Dendritic cell treated with granulocyte-macrophage colony-stimulating factor and Interleukin-4, amounts not matched to agents 40 ng/mL and 50 ng/mL, for 4 days (primary cell): ENCODE measurements around the gene TMEM204.

ENCODE experiments used
- H3K27ac Mint-ChIP-seq: one replicate; pipeline ENCODE4 v1.8.0; 2022; ENCODE audit warnings: mild to moderate bottlenecking, mixed read lengths
- H3K27me3 Mint-ChIP-seq: one replicate; pipeline ENCODE4 v1.8.0; 2022; ENCODE audit warnings: mild to moderate bottlenecking, mixed read lengths
- H3K36me3 Mint-ChIP-seq: one replicate; pipeline ENCODE4 v1.8.0; 2022; ENCODE audit warnings: low read depth, mixed read lengths
- H3K4me1 Mint-ChIP-seq: one replicate; pipeline ENCODE4 v1.8.0; 2022; ENCODE audit warnings: low read depth, mixed read lengths
- H3K4me3 Mint-ChIP-seq: one replicate; pipeline ENCODE4 v1.8.0; 2022; ENCODE audit warnings: mild to moderate bottlenecking, moderate library complexity, mixed read lengths
- H3K9me3 Mint-ChIP-seq: one replicate; pipeline ENCODE4 v1.8.0; 2022; ENCODE audit warnings: mixed read lengths
- intact Hi-C: fragments of 100-400 bp; cut with micrococcal nuclease; formaldehyde crosslinking; loops from one replicate; pipeline ENCODE4 v1.15.0; 2022

Gene TMEM204

DNA sequence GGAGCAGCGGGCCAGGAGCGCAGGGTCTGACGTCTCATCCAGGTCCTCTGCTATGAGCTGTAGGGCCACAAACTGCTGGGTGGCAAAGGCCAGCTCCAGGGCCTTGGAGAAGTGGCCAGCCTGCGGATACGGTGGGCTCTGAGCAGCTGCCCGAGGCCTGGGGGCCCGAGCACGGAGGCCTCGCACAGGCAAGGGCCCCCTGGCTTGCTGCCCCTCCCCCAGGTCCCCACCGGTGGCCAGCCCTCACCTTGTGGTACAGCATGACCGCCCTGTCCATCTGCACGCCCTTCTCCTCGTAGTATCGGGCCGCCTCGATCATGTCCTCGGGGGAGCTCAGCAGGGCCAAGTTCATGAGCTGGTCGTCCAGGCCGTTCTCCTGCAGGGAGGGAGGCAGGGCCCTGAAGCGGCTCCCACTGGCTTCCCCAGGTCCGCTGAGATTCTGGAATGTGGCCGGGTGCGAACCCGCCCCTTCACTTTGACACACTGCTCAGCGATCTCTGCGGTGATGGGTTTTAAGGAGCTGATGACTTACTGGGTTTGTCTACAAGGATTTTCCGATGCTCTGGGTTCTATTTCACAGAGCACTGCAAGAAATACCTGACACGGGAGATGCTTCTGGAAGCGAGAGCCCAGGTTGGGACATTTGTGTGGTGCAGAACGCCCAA, 9.8 kb upstream of the TMEM204 start:
- Mint-ChIP-seq H3K4me1 (peaks cover 8% of the 10 kb centered on the region), H3K4me3 (no peak overlapping the region), H3K27me3 (peaks cover 7% of the 10 kb centered on the region), H3K36me3 (peaks cover 7% of the 10 kb centered on the region), H3K27ac (no peak overlapping the region), H3K9me3 (no peaks in the 10 kb centered on the region)
- intact Hi-C loops = no loop called here

DNA sequence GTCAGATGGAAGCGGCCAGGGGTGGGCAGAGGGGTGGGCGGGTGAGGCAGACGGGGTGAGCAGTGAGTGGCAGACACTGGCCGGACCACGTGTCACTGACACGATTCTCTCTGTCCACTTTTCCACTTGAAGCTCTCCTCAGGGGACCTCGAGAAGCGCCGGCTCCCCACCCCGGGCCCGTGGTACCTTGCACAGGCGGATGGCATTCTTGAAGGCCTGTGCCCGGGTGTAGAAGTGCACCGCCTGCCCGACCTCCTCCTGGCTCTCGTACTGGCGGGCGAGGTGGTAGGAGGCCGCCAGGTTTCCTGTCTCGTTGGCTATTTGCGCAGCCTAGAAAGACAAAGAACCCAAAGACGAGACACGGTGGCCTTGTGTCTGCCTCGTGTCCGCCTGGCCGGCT, 9.1 kb upstream of the TMEM204 start:
- no peaks in the 10 kb centered on the region for H3K9me3 Mint-ChIP-seq
- intact Hi-C loops = no loop called here
- no peak overlapping the region for H3K4me3 Mint-ChIP-seq
- peaks cover 7% of the 10 kb centered on the region for H3K27me3 Mint-ChIP-seq
- peaks cover 8% of the 10 kb centered on the region for H3K4me1 Mint-ChIP-seq
- H3K36me3 Mint-ChIP-seq = peaks cover 7% of the 10 kb centered on the region
- H3K27ac Mint-ChIP-seq = no peak overlapping the region

DNA sequence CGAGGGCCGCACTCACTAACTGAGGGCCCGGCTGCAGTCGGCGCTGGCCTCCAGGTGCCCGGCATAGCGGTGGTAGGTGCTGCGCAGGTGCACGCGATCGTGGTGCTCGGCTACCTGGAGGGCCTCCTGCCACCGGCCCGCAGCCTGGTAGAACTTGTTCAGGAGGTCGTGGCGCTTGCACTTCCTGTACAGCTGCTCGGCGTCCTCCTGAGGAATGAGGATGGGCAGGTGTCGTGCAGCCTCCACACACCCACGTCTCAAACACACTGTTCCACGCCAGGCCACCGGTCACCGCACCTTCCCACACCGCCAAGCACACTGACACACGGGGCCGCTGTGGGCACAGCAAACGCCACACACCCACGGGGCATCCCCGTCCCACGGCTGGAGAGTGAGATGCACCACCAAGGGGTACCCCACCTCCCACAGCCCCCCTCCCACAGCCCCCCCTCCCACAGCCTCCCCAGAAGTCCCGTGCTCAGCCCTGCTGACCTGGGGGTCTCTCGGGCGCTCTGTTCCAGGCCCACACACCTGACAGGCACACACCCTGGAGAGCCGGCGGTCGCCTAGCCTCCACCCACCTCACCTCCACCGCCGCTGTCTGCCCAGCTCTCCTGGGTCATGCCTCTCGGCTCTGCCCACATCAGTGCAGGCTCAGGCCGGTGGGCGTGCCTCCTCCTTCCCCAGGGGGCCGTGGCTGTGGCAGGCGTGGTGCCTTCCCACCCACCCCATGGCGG, 7.4 kb upstream of the TMEM204 start:
- intact Hi-C loops = no loop called here
- no peaks in the 10 kb centered on the region for H3K9me3 Mint-ChIP-seq
- H3K4me3 Mint-ChIP-seq = no peak overlapping the region
- H3K36me3 Mint-ChIP-seq = peaks cover 7% of the 10 kb centered on the region
- peaks cover 8% of the 10 kb centered on the region for H3K4me1 Mint-ChIP-seq
- H3K27me3 Mint-ChIP-seq = peaks cover 7% of the 10 kb centered on the region
- H3K27ac Mint-ChIP-seq = no peak overlapping the region

DNA sequence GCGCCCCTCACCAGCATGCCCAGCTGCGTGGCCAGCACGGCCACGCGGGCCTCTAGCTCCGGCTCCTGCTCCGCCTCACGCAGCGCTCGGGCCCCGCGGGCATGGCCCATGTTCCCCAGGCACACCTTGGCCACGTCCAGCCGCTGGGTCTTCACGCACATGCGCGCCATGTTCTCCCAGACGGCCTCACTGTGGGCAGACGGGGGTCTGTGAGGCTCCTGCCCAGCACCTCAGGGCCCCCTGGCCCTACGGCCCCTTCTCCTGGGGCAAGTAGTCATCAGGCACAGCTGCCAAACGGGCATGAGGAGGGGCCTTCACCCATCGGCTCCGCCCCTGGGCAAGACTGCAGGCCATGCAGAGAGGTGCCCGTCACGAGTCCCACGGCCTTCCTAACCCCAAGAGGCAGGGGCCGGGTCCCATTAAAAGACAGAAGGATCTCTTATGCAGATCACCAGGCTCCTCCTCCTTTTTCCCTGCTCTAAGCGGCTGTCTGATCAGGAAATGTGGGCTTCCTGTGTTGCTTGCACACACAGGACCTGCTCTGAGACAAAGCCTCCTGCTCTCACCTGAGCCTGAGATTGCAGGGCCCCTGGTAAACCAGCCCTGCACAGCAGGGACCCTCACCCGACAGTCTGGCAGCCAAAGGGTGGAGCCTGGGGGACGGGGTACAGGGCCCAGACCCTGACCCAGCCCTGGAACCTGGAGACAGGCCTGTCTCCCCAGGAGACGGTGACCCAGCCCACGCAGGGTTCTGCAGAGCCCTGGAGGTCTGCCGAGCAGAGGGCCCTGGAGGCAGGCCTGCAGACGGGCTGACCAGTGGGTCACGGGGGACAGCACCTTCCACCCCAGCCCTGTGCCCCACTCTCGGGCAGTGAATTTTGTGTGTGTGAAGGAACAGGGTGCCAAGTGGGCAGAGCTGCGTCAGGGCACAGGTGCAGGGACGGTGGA, 6.6 kb upstream of the TMEM204 start:
- H3K36me3 Mint-ChIP-seq = peaks cover 7% of the 10 kb centered on the region
- no peaks in the 10 kb centered on the region for H3K9me3 Mint-ChIP-seq
- H3K4me1 Mint-ChIP-seq = peaks cover 8% of the 10 kb centered on the region
- H3K27ac Mint-ChIP-seq = no peak overlapping the region
- H3K27me3 Mint-ChIP-seq = peaks cover 13% of the 10 kb centered on the region
- no peak overlapping the region for H3K4me3 Mint-ChIP-seq
- intact Hi-C loops = no loop called here

DNA sequence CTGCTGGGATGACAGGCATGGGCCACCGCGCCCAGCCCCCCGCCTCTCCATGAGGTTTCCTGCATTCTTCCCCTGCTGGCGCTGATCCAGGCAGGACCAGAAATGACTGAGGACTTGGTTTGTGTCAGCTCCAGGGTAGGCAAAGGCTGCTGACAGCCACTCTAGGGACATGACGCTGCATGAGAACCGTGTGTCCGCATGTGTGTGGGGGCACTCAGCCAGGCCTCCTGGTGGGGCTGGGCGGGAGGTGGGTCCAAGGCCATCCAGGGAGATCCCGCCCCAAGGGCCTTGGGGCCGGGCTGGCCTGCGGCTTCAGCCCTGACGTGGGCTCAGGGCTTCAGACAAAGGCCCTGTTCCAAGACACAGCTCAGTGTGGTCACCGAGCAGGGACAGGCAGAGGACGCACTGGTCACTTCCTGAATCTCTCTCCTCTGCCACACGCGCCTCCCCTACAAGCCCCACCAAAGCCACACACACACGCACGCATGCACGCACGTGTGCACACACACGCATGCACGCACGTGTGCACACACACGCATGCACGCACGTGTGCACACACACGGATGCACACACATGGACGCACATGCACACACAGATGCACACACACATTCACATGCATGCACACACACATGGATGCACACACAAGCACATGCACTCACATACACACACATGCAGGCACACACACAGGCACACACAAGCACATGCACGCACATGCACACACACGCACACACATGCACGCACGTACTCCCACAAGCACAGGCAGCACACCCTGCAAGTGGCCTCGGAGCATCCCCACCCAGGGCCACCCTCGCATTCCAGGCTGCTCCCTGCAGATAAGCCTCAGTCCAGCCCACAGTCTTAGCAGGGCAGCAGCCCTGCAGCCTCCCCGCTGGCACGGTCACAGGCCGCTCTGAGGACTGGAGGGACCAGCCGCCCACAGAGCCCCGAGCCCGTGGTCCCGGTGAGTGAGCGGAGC, 5.3 kb upstream of the TMEM204 start:
- Mint-ChIP-seq H3K36me3 (peaks cover 3% of the 10 kb centered on the region), H3K4me1 (peaks cover 8% of the 10 kb centered on the region), H3K9me3 (no peaks in the 10 kb centered on the region), H3K27ac (no peak overlapping the region), H3K27me3 (peaks cover 23% of the 10 kb centered on the region), H3K4me3 (no peak overlapping the region)
- intact Hi-C loops = no loop called here

DNA sequence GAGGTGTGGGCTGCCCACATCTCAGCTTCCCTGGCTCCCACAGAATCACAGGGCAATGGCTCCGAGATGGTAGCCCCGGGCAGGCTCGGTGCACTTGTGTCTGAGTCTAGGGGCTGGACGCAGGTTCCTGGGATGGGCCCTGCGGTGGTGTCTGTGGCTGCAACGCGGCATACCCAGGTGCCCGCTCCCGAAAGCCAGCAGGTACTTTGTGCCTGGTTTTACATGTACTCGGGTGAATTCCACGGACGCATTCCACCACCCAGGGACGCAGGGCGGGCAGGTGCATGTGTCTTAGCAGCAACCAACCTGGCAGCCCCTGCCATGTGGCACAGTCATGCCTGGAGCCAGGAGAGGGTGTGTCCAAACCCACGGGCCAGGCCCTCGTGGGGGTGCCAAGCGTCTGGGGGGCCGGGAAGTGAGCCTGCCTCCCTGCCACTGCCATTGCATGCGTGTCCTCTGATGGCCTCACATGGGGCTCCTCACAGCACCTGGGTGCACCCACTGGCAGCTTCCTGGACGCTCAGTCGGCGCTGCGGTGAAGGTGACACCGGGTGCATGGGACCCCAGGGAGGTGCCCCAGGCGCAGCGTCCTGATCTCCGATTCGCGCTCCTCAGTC, 4.4 kb upstream of the TMEM204 start:
- H3K27me3 Mint-ChIP-seq = peaks cover 32% of the 10 kb centered on the region
- peaks cover 15% of the 10 kb centered on the region for H3K4me1 Mint-ChIP-seq
- intact Hi-C loops = no loop called here

DNA sequence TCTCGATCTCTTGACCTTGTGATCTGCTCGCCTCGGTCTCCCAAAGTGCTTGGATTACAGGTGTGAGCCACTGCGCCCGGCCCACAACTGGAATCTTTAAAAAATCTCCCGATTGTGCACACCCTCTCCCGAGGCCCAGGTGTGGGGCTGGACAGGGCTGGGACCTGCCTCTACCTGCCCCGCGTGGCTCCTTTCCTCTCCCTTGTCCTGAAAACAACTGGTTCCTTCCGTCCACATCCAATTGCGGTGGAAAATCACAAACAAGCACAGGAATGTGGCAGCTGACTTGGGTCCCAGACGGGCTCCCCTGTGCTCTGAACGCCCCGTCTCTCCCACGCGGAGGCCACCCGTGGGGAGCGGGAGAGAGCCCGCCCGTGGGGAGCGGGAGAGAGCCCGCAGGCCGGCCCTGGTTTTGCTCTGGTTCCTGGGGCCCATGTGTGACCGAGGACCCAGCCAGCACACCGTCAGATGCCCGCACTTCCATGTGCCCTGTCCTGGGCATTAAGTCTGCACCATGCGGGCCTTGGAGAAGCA, 3.0 kb upstream of the TMEM204 start:
- Mint-ChIP-seq H3K4me3 (no peak overlapping the region), H3K27ac (no peak overlapping the region), H3K36me3 (no peaks in the 10 kb centered on the region), H3K4me1 (peaks cover 16% of the 10 kb centered on the region), H3K27me3 (peaks cover 46% of the 10 kb centered on the region), H3K9me3 (no peaks in the 10 kb centered on the region)
- intact Hi-C loops = no loop called here

More for the DNA sequence above, 4.4 kb upstream of the TMEM204 start:
- H3K36me3 Mint-ChIP-seq = no peaks in the 10 kb centered on the region
- H3K4me3 Mint-ChIP-seq = no peak overlapping the region
- H3K27ac Mint-ChIP-seq = no peak overlapping the region
- H3K9me3 Mint-ChIP-seq = no peaks in the 10 kb centered on the region

DNA sequence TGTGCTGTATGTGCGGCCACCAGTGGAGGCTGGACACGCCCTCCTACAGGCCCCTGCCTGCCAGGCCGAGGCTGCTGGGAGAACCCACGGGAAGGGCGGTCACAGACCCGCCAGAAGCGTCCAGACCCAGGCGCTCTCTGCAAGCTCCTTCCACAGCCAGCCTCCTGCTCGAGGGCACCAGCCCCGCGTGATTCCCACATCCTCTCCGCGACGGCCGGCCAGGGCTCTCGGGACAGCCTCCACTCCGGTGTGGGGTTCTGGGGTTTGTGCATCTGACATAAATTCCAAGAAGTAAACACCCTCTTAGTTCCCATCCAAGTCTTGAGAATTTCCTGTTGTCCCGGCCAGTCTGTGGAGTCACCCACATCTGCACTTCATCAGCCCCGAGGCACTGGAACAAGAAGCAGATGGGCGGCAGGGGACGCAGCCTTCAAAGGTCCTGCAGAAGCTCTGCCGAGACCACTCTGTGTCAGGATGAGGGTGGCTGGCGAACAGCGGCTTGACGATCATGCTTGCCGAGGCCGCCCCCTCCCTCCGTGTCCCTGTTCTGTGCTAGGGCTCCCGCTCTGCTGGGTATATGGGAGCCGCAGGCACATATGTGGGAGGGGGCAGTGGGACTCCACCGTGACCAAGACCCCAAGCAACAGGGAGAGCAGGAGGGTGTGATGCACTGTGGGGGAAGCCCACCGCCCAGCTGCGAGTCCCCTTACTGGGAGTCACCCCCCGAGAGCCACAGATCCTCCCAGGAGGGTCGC, 2.4 kb upstream of the TMEM204 start:
- Mint-ChIP-seq H3K9me3 (no peaks in the 10 kb centered on the region), H3K27ac (no peak overlapping the region), H3K36me3 (no peaks in the 10 kb centered on the region), H3K27me3 (peaks cover 52% of the 10 kb centered on the region), H3K4me3 (no peak overlapping the region), H3K4me1 (peaks cover 16% of the 10 kb centered on the region)
- intact Hi-C loops = no loop called here

DNA sequence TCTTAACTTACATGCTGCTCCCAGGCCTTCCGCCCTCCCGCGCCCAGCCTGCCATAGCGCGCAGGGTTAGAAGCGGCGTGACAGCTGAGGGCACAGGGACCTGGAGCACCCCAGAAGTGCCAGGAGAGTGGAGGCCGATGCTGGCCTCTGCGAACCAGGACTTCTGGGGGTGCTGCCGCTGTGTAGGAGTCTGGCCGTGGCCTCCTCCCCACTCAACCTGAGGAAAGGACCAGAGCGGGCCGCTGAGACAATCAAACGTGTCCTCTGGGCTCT, 1.9 kb upstream of the TMEM204 start:
- H3K9me3 Mint-ChIP-seq = no peaks in the 10 kb centered on the region
- no peaks in the 10 kb centered on the region for H3K36me3 Mint-ChIP-seq
- no peak overlapping the region for H3K4me3 Mint-ChIP-seq
- peaks cover 16% of the 10 kb centered on the region for H3K4me1 Mint-ChIP-seq
- no peak overlapping the region for H3K27ac Mint-ChIP-seq
- intact Hi-C loops = no loop called here
- H3K27me3 Mint-ChIP-seq = peaks cover 56% of the 10 kb centered on the region

DNA sequence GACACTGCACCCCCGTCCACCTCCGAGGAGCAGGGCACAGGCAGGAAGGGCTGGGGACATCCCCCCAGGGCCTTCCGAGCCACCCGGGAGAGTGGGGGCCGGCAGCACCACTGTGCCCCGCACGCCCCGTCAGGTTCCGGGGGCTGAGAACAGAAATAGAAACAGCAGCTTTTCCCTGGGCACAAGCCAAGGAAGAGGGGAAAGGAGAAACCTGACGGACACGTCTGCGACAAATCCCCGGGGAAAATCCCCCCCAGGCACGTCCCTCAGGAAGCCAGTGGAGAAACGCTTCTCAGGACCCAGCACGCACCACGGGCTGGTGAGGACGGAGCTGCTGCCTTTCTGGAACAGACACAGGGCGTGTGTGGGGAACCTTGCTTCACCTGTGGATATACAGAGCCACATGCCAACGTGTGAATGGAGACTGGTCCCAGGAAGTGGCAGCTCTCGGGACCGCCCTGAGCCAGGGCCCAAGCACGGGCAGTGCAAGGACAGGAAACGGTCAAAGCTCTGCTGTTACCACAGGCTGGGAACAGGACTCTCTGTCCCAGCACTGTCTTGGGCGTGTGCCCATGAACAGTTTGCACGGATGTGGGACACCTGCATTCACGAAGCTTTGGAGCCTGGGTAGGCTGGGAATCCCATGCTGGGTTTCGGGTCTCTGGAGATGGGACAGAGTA, 1.2 kb upstream of the TMEM204 start:
- no peak overlapping the region for H3K27ac Mint-ChIP-seq

DNA sequence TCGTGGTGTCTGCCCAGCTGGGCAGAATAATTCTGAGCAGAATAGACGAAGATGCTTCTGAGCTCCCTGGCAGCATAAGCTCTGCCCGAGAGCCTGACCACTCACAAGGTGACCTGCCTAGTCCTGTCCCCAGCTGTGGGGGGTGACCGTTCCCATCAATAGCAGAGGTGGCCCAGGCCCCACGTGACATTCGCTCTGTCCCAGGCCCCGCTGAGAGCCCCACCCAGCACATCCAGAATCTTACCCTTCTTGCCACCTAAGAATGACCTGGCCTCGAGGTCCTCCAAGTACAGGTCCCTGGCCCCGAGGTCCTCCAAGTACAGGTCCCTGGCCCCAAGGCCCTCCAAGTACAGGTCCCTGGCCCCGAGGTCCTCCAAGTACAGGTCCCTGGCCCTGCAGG, 695 bp upstream of the TMEM204 start:
- intact Hi-C loops = no loop called here
- Mint-ChIP-seq H3K27me3 (peaks cover 56% of the 10 kb centered on the region), H3K27ac (no peak overlapping the region), H3K4me1 (peaks cover 14% of the 10 kb centered on the region), H3K4me3 (no peak overlapping the region), H3K36me3 (no peaks in the 10 kb centered on the region), H3K9me3 (no peaks in the 10 kb centered on the region)

More for the DNA sequence above, 1.2 kb upstream of the TMEM204 start:
- no peaks in the 10 kb centered on the region for H3K36me3 Mint-ChIP-seq
- no peaks in the 10 kb centered on the region for H3K9me3 Mint-ChIP-seq
- no peak overlapping the region for H3K4me3 Mint-ChIP-seq
- H3K27me3 Mint-ChIP-seq = peaks cover 54% of the 10 kb centered on the region
- peaks cover 16% of the 10 kb centered on the region for H3K4me1 Mint-ChIP-seq
- intact Hi-C loops = no loop called here
